Stimulated activated CD4-positive, alpha-beta T cell treated with anti-CD3 and anti-CD28 coated beads, Interleukin-2, amount 100 ng/mL, for 24 hours (primary cell): ENCODE data around the gene XRRA1.
"Not testable (repeated sequence)": the region's sequence is repeated elsewhere in the genome, so short reads cannot be mapped to it uniquely, and the experiment has no call there.

Experiments used
- DNase-seq, 2 donors: peaks; one replicate each; pipeline ENCODE4 v3.0.0-alpha.2; 2020

XRRA1 gene

GRCh38 chr11:74948898-74949752 is at the start of gene XRRA1, which contains the start of gene SPCS2:
Gene XRRA1 (minus strand): TSS chr11:74949091. CDS start chr11:74940878, 8,213 bp downstream.
Gene SPCS2 (plus strand): TSS chr11:74949266. CDS start chr11:74949286, 20 bp downstream.
- peak; percentile 98 for DNase-seq

GRCh38 chr11:74992852-74993251 is 44.0 kb upstream of the XRRA1 start:
- no peak for DNase-seq

- no peak for DNase-seq
These were observed 42.0 kb upstream of the XRRA1 start for GRCh38 chr11:74990941-74991340.

- DNase-seq = not testable (repeated sequence)
These were observed 41.3 kb upstream of the XRRA1 start for GRCh38 chr11:74990150-74990549.

GRCh38 chr11:74989260-74989638 is 40.4 kb upstream of the XRRA1 start:
- DNase-seq = peak in 1 of 2 donors; percentile 5

- DNase-seq = peak; percentile 84 to 87
These were observed 39.8 kb upstream of the XRRA1 start, which contains the start of gene NEU3 for GRCh38 chr11:74988541-74989259. Gene NEU3 (plus strand): TSS chr11:74988933. CDS start chr11:74989061, 128 bp downstream.

GRCh38 chr11:74984730-74985129 is 35.8 kb upstream of the XRRA1 start:
- DNase-seq = no peak

- no peak for DNase-seq
These were observed 35.2 kb upstream of the XRRA1 start for GRCh38 chr11:74984070-74984469.

GRCh38 chr11:74981888-74982287 is 33.0 kb upstream of the XRRA1 start:
- DNase-seq = no peak

- no peak for DNase-seq
These were observed 31.7 kb upstream of the XRRA1 start for GRCh38 chr11:74980634-74981033.

GRCh38 chr11:74978041-74978440 is 29.1 kb upstream of the XRRA1 start:
- no peak for DNase-seq

GRCh38 chr11:74971424-74971823 is 22.5 kb upstream of the XRRA1 start:
- DNase-seq = no peak

- DNase-seq = no peak
These were observed 22.0 kb upstream of the XRRA1 start for GRCh38 chr11:74970852-74971395.

GRCh38 chr11:74966651-74967050 is 17.8 kb upstream of the XRRA1 start:
- DNase-seq = no peak

- DNase-seq = not testable (repeated sequence)
These were observed 11.2 kb upstream of the XRRA1 start for GRCh38 chr11:74960128-74960527.

GRCh38 chr11:74957937-74958629 is 9.2 kb upstream of the XRRA1 start:
- DNase-seq = no peak

- DNase-seq = no peak
These were observed 7.6 kb upstream of the XRRA1 start for GRCh38 chr11:74956397-74957015.

GRCh38 chr11:74954199-74954598 is 5.3 kb upstream of the XRRA1 start:
- DNase-seq = no peak

GRCh38 chr11:74953451-74953850 is 4.6 kb upstream of the XRRA1 start:
- DNase-seq = no peak

- DNase-seq = no peak
These were observed 3.9 kb upstream of the XRRA1 start for GRCh38 chr11:74952752-74953151.

- no peak for DNase-seq
These were observed 2.3 kb upstream of the XRRA1 start for GRCh38 chr11:74951226-74951625.

GRCh38 chr11:74950374-74950969 is 1.6 kb upstream of the XRRA1 start:
- no peak for DNase-seq
